Left lung (tissue), 10 donors: ENCODE data around the gene DNTTIP2. TPM values are rescaled to one million over a fixed set of nuclear protein-coding genes. Genes with fewer than 3 reads are reported as not detected.

Source experiments
- ATAC-seq: fragments of 200-7000 bp; cut with Tn5 transposase; one replicate; pipeline ENCODE4 v1.9.1; 2020; ENCODE audit warnings: moderate library complexity
- DNase-seq, 4 donors: peaks; one replicate each; pipeline ENCODE4 v3.0.0-alpha.2; 2013 to 2020
- H3K27ac ChIP-seq, 2 donors: fragments of 200-600 bp; sonication (generic) in 1 of 2; one replicate each; pipeline versions ENCODE4 v1.5.0 to v1.8.0; 2020 to 2021
- H3K27me3 ChIP-seq, 2 donors: fragments of 200-600 bp; sonication (generic) in 1 of 2; one replicate each; pipeline versions ENCODE4 v1.5.0 to v1.8.0; 2020 to 2021
- H3K36me3 ChIP-seq, 2 donors: fragments of 200-600 bp; sonication (generic) in 1 of 2; one replicate each; pipeline versions ENCODE4 v1.5.0 to v1.8.0; 2020 to 2021
- H3K4me1 ChIP-seq, 2 donors: fragments of 200-600 bp; one replicate each; pipeline ENCODE4 v1.8.0; 2021
- H3K4me3 ChIP-seq, 2 donors: fragments of 200-600 bp; sonication (generic) in 1 of 2; one replicate each; pipeline versions ENCODE4 v1.5.0 to v1.8.0; 2020 to 2021; ENCODE audit warnings: mild to moderate bottlenecking in 1 of 2
- H3K9me3 ChIP-seq, 2 donors: fragments of 200-600 bp; sonication (generic) in 1 of 2; one replicate each; pipeline versions ENCODE4 v1.5.0 to v1.8.0; 2020 to 2021
- CTCF ChIP-seq, 2 donors: fragments of 200-600 bp; sonication (generic) in 1 of 2; IDR thresholded peaks; one replicate each; pipeline versions ENCODE4 v1.5.0 to v1.8.0; 2021; ENCODE audit warnings: antibody characterized with exemption in 2 of 2
- intact Hi-C, 2 donors: fragments of 100-400 bp; cut with DNase I; formaldehyde crosslinking; loops; one replicate each; pipeline versions ENCODE4 v1.11.2 to v1.14.2; 2022
- polyA plus RNA-seq, 6 donors: library from polyadenylated mRNA; unstranded; fragments of 120-200 nt; gene quantifications; one replicate each; pipeline ENCODE4 v1.2.1, GENCODE V29; 2013; ENCODE audit not compliant: insufficient read length in 6 of 6
- total RNA-seq, 2 donors: library from RNA; stranded (reverse); fragmentation: NEBNext Ultra II Directional; extraction: Animal tissue kit (Norgen Biotek cat#: 25700); gene quantifications; one replicate each; pipeline ENCODE4 v1.2.1, GENCODE V29; 2021
- donor health status: DM: no; HTN: yes; CAD: no.
- donor health status: DM: no; HTN: no; CAD: no.

Gene DNTTIP2
- total and polyA plus RNA-seq, 8 donors: 35.0 to 65.1 (median 59.3) TPM

GRCh38 chr1:93910305-93910704 lies 31.3 kb upstream of the DNTTIP2 start:
- Histone ChIP-seq H3K9me3 (peaks cover 0 to 4% of the 10 kb centered on the region in 2 donors), H3K36me3 (no peaks in the 10 kb centered on the region), H3K27ac (peak overlapping the region in 1 of 2 donors; percentile 94), H3K27me3 (no peaks in the 10 kb centered on the region), H3K4me3 (no peak overlapping the region), H3K4me1 (peaks cover 4 to 32% of the 10 kb centered on the region in 2 donors)
- ATAC-seq: no peak
- no peak for DNase-seq
- no peak for TF ChIP-seq CTCF (IDR thresholded peaks at IDR 0.05)
- intact Hi-C loops: no loop called here

- Histone ChIP-seq H3K36me3 (no peaks in the 10 kb centered on the region), H3K9me3 (peaks cover 0 to 4% of the 10 kb centered on the region in 2 donors), H3K27me3 (no peaks in the 10 kb centered on the region), H3K4me1 (peaks cover 4 to 41% of the 10 kb centered on the region in 2 donors), H3K4me3 (peak within 1 kb of the TSS; percentile 69 to 87), H3K27ac (peak within 1 kb of the TSS; percentile 82 to 94)
- intact Hi-C loops: no loop called here
- TF ChIP-seq CTCF (IDR thresholded peaks at IDR 0.05): peak; percentile 91 to 96
- peak; percentile 98 for ATAC-seq
- peak; percentile 87 to 100 (median 93) for DNase-seq
These were observed 30.4 kb upstream of the DNTTIP2 start, which contains the start of gene GCLM for GRCh38 chr1:93909146-93910050. GCLM (minus strand) TSS chr1:93909430; CDS start chr1:93909163, 267 bp downstream.

GRCh38 chr1:93908394-93909145 lies 29.6 kb upstream of the DNTTIP2 start:
- peak in 3 of 4 donors; percentile 14 to 94 (median 58) for DNase-seq
- Histone ChIP-seq H3K4me3 (peak overlapping the region; percentile 69 to 87), H3K36me3 (no peaks in the 10 kb centered on the region), H3K27me3 (no peaks in the 10 kb centered on the region), H3K4me1 (peaks cover 4 to 49% of the 10 kb centered on the region in 2 donors), H3K9me3 (peaks cover 0 to 4% of the 10 kb centered on the region in 2 donors), H3K27ac (peak overlapping the region; percentile 82 to 94)
- intact Hi-C loops: no loop called here
- TF ChIP-seq CTCF (IDR thresholded peaks at IDR 0.05): no peak
- peak; percentile 60 for ATAC-seq

- Histone ChIP-seq H3K9me3 (peaks cover 0 to 4% of the 10 kb centered on the region in 2 donors), H3K36me3 (no peaks in the 10 kb centered on the region), H3K27me3 (no peaks in the 10 kb centered on the region), H3K4me3 (peak overlapping the region in 1 of 2 donors; percentile 87), H3K4me1 (peaks cover 4 to 51% of the 10 kb centered on the region in 2 donors), H3K27ac (no peak overlapping the region)
- intact Hi-C loops: no loop called here
- DNase-seq (no peak), ATAC-seq (no peak)
- TF ChIP-seq CTCF (IDR thresholded peaks at IDR 0.05): no peak
These were observed 28.7 kb upstream of the DNTTIP2 start for GRCh38 chr1:93907718-93908117.

GRCh38 chr1:93906480-93906879 lies 27.5 kb upstream of the DNTTIP2 start:
- Histone ChIP-seq H3K27ac (no peak overlapping the region), H3K4me1 (peaks cover 4 to 51% of the 10 kb centered on the region in 2 donors), H3K27me3 (no peaks in the 10 kb centered on the region), H3K4me3 (no peak overlapping the region), H3K9me3 (peaks cover 0 to 4% of the 10 kb centered on the region in 2 donors), H3K36me3 (no peaks in the 10 kb centered on the region)
- DNase-seq (no peak), ATAC-seq (no peak)
- intact Hi-C loops: no loop called here
- TF ChIP-seq CTCF (IDR thresholded peaks at IDR 0.05): no peak
